Right ventricle myocardium inferior (tissue), 1 donor: ENCODE measurements around the gene KATNAL1. TPM values are rescaled to one million over a fixed set of nuclear protein-coding genes. Genes with fewer than 3 reads are reported as not detected.

Experiments
- ATAC-seq: fragments of 200-7000 bp; cut with Tn5 transposase; one replicate; pipeline ENCODE4 v1.9.1; 2020; ENCODE audit warnings: mild to moderate bottlenecking, moderate library complexity
- DNase-seq: peaks from one replicate; pipeline ENCODE4 v3.0.0; 2021; ENCODE audit errors: missing footprints
- intact Hi-C: fragments of 100-400 bp; cut with DNase I; formaldehyde crosslinking; loops from one replicate; pipeline ENCODE4 v1.11.0; 2022
- total RNA-seq: library from RNA; stranded (reverse); fragmentation: NEBNext Ultra II Directional; extraction: Animal tissue kit (Norgen Biotek cat#: 25700); gene quantifications from one replicate; pipeline ENCODE4 v1.2.1, GENCODE V29; 2021
- donor health status: DM: no; HTN: yes; CAD: no; lungs with severe emphysema.

The KATNAL1 gene
- total RNA-seq, 1 donor from 2014 or later = 41.0 TPM

DNA sequence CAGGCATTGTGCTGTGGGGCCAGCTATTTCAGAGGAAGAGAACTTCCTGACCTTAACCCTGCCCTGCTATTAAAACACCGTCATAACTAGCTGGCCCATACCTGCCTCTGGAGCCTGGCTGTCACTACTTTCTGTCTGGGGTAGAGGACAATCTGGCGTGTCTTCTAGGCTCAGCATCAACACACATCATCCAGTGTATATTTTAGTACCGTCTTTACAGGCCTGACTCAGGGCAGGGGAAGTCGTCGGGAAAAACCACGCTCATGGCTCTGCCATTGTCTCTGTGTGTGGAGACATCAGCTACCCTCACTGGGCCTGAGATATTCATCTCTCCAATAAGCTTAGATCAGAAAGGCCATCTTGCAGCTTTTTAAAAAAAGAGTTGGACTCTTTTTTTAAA is 151.1 kb downstream of the KATNAL1 start:
- intact Hi-C loops = no loop called here
- DNase-seq (no peak), ATAC-seq (no peak)

DNA sequence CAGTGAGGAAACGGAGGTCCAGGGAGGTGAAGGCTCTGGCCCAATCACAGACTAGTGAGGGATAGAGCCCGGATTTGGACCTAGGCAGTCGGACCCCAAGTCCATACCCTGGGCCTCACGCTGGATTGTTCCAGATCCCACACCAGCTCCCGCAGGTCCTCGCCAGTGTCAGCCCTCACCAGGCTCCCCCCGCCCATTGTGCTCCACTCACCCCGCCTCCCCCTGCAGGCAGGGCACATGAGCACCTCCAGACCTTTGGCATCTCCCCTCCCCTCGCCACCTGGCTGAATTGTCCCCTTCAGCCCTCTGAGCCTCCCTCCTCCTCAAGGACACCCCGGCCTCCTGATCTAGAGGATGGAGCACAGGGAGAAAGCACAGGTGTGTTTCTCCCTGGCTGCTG is 152.4 kb downstream of the KATNAL1 start:
- ATAC-seq (no peak), DNase-seq (no peak)
- intact Hi-C loops = no loop called here

DNA sequence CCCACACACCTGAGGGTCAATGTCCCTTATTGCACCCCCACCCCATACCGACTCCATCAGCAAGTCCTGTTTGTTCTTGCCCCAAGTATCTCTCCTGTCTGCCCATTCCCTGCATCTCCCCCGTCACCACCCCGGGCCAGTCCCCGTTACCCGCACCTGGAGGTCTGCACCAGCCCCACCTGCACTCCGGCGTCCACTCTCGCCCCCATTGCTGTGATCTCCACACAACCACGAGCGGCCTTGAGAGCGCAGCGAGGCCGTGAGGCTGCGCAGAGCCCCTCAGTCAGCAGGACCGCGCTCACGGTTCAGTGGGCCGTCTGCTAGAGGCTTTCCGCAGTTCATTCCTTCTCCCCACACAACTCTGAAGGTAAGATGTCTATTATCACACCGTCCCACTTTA is 152.8 kb downstream of the KATNAL1 start:
- DNase-seq (no peak), ATAC-seq (no peak)
- intact Hi-C loops = no loop called here

DNA sequence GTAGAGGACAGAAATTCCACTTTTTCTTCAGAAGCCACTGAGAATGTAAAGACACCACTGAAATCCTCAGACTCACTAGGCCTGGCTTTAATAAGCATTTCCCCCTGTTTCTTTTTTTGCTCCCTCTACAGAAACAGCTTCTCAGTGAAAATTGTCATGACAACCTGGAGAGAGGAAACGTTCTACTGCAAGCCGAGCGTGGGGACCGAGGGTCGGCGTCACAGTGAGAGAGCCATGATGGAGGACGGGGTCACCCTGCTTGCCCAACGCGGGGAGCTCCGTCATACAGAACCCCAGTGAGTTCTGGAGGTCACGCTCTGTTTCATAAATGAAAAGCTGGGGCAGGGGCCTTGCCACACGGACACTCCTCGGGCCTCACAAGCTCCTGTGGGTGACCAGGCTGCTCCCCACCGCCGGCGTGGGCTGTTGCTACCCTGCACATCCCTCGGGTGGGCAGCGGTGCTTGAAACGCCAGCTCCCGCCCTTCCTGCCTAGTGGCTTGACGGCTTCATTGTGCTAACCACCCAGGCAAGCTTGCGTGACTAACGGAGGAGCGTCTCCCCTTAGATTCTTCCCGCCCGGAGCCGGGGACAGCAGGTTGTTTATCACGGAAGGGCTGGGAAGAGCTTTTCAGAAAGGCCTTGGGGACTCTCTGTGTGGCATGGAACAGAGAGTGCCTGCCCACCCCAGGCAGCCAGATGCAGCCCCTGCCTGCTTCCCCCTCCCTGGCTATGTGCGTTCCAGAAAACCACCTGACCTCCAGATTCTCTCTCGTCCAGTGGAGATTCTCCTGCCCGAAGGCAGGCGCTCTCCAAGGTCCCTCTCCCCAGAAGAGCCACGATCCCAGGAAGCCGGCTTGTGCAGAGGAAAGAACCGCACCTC is 153.6 kb downstream of the KATNAL1 start:
- no peak for DNase-seq
- intact Hi-C loops = no loop called here
- ATAC-seq = no peak

Other genes starting within 250 kb of the KATNAL1 start
- not detected for gene UBE2L5, start 114.9 kb upstream of the KATNAL1 start, total RNA-seq
- 183 TPM for gene HMGB1, start 158.4 kb upstream of the KATNAL1 start, total RNA-seq